ENCODE results near the gene XPR1. TPM values are rescaled to one million over a fixed set of nuclear protein-coding genes. Genes with fewer than 3 reads are reported as not detected.
A peak's percentile ranks its signal among the peaks of the same experiment; 100 is the strongest.

XPR1 gene
- total RNA-seq, 1 donor from 2014 or later: 62.6 TPM

DNA sequence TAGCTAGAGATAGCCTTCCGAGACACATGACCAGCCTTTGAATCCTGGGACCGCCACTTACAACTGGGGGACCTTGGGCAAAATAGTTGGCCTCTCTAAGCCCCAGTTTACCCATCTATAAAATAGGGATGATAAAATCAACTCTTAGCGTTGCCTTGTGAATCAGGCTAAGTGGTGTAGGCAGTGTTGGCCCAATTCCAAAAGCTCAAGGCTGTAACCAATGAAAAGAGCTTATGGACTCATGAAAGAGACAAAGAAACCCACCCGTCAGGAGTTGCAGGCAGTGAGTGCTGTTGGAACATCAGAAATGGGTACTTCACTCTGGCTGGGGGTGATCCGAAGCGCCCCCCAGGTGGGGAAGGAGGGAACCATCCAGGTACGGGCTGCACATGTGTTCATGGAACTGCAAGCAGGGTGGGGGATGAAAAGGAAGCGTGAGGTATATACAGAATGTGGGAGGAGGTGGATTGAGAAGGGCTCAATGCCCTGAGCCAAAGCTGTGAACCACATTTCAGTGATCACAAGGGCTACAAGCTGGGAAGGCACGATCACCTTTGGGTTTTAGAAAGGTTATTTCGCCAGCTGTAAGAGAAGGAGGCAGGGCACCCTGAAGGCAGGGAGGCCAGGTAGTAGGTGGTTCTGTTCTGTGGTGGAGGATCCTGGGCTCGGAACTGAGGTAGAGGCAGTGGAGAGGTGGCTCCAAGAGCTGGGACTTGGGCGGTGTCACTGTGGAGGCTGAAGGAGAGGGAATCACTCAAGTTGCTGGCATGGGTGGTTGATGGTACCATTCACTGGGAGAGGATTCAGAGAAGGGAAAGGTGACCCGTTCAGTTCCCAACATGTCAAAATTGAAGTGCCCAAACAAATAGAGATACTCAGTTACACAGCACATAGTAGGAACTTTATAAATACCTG, 269.5 kb downstream of the XPR1 start:
- Mint-ChIP-seq H3K9me3 (ENCODE audit: low read depth) (no peaks in the 10 kb centered on the region), H3K4me1 (ENCODE audit: low read depth) (peaks cover 2% of the 10 kb centered on the region), H3K27me3 (peaks cover 8% of the 10 kb centered on the region), H3K36me3 (ENCODE audit: insufficient read depth) (no peaks in the 10 kb centered on the region), H3K27ac (no peak overlapping the region), H3K4me3 (ENCODE audit: low read depth) (no peak overlapping the region)
- no peak for DNase-seq (ENCODE audit: low spot score, unreplicated experiment)
- TF ChIP-seq, protein P1, sequence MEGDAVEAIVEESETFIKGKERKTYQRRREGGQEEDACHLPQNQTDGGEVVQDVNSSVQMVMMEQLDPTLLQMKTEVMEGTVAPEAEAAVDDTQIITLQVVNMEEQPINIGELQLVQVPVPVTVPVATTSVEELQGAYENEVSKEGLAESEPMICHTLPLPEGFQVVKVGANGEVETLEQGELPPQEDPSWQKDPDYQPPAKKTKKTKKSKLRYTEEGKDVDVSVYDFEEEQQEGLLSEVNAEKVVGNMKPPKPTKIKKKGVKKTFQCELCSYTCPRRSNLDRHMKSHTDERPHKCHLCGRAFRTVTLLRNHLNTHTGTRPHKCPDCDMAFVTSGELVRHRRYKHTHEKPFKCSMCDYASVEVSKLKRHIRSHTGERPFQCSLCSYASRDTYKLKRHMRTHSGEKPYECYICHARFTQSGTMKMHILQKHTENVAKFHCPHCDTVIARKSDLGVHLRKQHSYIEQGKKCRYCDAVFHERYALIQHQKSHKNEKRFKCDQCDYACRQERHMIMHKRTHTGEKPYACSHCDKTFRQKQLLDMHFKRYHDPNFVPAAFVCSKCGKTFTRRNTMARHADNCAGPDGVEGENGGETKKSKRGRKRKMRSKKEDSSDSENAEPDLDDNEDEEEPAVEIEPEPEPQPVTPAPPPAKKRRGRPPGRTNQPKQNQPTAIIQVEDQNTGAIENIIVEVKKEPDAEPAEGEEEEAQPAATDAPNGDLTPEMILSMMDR (IDR thresholded peaks at IDR 0.05; ENCODE audit: unreplicated experiment): no peak

DNA sequence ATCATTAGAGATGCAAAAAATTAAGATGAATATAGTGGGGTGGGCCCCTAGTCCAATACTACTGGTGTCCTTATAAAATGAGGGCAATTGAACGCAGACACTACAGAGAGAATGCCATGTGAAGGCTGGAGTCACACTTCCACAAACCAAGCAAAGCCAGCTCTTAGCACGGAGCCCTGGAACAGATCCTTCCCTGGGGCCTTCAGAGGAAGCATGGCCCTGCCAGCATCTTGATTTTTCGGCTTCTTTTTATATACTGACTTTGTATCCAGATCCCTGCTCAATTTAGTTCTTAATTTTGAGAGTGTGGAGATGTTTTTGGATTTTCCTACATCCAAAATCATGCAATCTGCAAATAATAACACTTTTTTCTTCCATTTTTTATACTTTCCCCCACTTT, 270.7 kb downstream of the XPR1 start:
- TF ChIP-seq, protein P1 (IDR thresholded peaks at IDR 0.05; ENCODE audit: unreplicated experiment): no peak
- Mint-ChIP-seq H3K27ac (no peak overlapping the region), H3K36me3 (ENCODE audit: insufficient read depth) (no peaks in the 10 kb centered on the region), H3K4me1 (ENCODE audit: low read depth) (peaks cover 2% of the 10 kb centered on the region), H3K27me3 (peaks cover 12% of the 10 kb centered on the region), H3K9me3 (ENCODE audit: low read depth) (no peaks in the 10 kb centered on the region), H3K4me3 (ENCODE audit: low read depth) (no peak overlapping the region)
- DNase-seq (ENCODE audit: low spot score, unreplicated experiment): no peak

DNA sequence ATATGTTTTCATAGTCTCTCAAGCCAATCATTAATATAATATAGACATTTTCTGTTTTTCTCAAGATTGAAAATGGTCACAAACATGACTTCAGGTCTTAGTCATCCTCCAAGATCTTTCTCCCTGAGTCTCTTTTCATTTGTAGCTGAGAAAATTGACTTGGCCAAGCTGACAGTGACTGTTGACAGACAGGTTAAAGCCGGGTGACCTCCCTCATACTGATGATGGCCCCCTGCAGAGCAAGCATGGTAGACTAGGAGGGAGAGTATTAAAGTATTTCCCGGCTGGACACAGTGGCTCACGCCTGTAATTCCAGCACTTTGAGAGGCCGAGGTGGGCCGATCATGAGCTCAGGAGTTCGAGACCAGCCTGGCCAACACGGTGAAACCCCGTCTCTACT, 274.1 kb downstream of the XPR1 start:
- Mint-ChIP-seq H3K4me3 (ENCODE audit: low read depth) (no peak overlapping the region), H3K9me3 (ENCODE audit: low read depth) (no peaks in the 10 kb centered on the region), H3K4me1 (ENCODE audit: low read depth) (peaks cover 11% of the 10 kb centered on the region), H3K36me3 (ENCODE audit: insufficient read depth) (no peaks in the 10 kb centered on the region), H3K27me3 (peaks cover 16% of the 10 kb centered on the region), H3K27ac (no peak overlapping the region)
- DNase-seq (ENCODE audit: low spot score, unreplicated experiment): no peak
- TF ChIP-seq, protein P1 (IDR thresholded peaks at IDR 0.05; ENCODE audit: unreplicated experiment): no peak

DNA sequence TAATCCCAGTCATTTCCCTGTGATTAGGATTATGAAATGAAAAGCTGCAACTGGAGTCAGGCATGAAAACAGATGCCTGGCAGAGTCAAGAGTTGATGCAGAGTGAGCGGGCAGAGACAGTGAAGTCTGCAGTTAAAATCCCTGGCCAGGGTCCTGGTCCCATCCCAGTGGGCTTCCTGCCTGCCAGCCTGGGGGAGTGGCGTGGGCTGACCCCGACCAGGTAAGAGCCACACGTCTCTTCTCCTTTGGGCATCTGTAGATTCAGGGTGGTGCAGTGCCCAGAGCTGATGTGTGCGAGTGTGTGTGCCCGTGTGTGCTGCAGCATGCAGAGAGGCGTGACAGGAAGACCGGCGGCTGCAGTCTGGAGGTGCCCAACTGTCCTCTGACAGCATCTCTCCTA, 274.7 kb downstream of the XPR1 start:
- H3K27ac Mint-ChIP-seq: no peak overlapping the region
- H3K36me3 Mint-ChIP-seq (ENCODE audit: insufficient read depth): no peaks in the 10 kb centered on the region
- H3K27me3 Mint-ChIP-seq: peaks cover 16% of the 10 kb centered on the region
- TF ChIP-seq, protein P1 (IDR thresholded peaks at IDR 0.05; ENCODE audit: unreplicated experiment): no peak
- no peak for DNase-seq (ENCODE audit: low spot score, unreplicated experiment)
- peaks cover 12% of the 10 kb centered on the region for H3K4me1 Mint-ChIP-seq (ENCODE audit: low read depth)
- no peak overlapping the region for H3K4me3 Mint-ChIP-seq (ENCODE audit: low read depth)
- H3K9me3 Mint-ChIP-seq (ENCODE audit: low read depth): no peaks in the 10 kb centered on the region

DNA sequence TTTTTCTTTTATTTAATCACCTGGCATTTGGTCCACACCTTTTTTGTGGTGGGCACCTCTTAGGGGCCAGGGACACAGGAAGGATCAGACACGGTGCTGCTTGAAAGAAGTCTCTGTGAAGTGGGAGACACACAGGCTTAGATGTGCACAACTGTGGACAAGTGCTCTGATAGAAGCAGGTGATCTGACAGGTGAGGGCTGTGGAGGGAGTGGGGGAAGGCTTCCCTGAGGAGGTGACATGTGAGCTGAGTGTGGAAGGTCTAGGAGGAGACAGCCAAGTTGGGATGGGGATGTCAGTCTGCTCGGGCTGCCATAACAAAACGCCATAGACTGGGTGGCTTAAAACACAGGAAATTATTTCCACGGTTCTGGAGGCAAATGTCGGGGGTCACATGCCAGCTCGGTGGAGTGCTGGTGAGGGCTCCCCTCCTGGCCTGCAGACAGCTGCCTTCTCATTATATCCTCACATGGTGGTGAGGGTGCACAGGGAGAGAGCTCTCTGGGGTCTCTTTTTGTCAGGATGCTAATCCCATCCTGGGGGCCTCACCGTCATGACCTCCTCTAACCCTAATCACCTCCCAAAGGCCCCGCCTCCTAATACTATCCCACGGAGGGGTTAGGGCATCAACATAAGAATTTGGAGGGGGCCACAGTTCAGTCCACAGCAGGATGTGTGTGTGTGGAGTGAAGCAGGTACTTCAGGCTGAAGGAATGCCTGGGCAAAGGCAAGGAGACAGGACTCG, 275.7 kb downstream of the XPR1 start:
- Mint-ChIP-seq H3K27me3 (peaks cover 21% of the 10 kb centered on the region), H3K4me1 (ENCODE audit: low read depth) (peaks cover 15% of the 10 kb centered on the region), H3K36me3 (ENCODE audit: insufficient read depth) (no peaks in the 10 kb centered on the region), H3K4me3 (ENCODE audit: low read depth) (no peak overlapping the region), H3K27ac (peak overlapping the region; percentile 45), H3K9me3 (ENCODE audit: low read depth) (no peaks in the 10 kb centered on the region)
- TF ChIP-seq, protein P1 (IDR thresholded peaks at IDR 0.05; ENCODE audit: unreplicated experiment): no peak
- no peak for DNase-seq (ENCODE audit: low spot score, unreplicated experiment)
